ENCODE data around the gene SMIM17. TPM values are rescaled to one million over a fixed set of nuclear protein-coding genes. Genes with fewer than 3 reads are reported as not detected.

Gene SMIM17
- total and polyA plus RNA-seq, 2 of the 13 experiments (the other 11 are each of a cell fraction or from before 2014, with no cell fraction given), result 0.21 to 0.53 TPM

- TF ChIP-seq, protein P1, sequence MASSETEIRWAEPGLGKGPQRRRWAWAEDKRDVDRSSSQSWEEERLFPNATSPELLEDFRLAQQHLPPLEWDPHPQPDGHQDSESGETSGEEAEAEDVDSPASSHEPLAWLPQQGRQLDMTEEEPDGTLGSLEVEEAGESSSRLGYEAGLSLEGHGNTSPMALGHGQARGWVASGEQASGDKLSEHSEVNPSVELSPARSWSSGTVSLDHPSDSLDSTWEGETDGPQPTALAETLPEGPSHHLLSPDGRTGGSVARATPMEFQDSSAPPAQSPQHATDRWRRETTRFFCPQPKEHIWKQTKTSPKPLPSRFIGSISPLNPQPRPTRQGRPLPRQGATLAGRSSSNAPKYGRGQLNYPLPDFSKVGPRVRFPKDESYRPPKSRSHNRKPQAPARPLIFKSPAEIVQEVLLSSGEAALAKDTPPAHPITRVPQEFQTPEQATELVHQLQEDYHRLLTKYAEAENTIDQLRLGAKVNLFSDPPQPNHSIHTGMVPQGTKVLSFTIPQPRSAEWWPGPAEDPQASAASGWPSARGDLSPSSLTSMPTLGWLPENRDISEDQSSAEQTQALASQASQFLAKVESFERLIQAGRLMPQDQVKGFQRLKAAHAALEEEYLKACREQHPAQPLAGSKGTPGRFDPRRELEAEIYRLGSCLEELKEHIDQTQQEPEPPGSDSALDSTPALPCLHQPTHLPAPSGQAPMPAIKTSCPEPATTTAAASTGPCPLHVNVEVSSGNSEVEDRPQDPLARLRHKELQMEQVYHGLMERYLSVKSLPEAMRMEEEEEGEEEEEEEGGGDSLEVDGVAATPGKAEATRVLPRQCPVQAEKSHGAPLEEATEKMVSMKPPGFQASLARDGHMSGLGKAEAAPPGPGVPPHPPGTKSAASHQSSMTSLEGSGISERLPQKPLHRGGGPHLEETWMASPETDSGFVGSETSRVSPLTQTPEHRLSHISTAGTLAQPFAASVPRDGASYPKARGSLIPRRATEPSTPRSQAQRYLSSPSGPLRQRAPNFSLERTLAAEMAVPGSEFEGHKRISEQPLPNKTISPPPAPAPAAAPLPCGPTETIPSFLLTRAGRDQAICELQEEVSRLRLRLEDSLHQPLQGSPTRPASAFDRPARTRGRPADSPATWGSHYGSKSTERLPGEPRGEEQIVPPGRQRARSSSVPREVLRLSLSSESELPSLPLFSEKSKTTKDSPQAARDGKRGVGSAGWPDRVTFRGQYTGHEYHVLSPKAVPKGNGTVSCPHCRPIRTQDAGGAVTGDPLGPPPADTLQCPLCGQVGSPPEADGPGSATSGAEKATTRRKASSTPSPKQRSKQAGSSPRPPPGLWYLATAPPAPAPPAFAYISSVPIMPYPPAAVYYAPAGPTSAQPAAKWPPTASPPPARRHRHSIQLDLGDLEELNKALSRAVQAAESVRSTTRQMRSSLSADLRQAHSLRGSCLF (CRISPR knock-in tag; IDR thresholded peaks at IDR 0.05; ENCODE audit: borderline replicate concordance), result no peak
- TF ChIP-seq CENPT (CRISPR knock-in tag; IDR thresholded peaks at IDR 0.05; ENCODE audit: low read depth) (no peak), TBL1XR1 (IDR thresholded peaks at IDR 0.05; ENCODE audit: borderline replicate concordance, low read length, partially characterized antibody) (no peak), XRCC5 (optimal IDR thresholded peaks at IDR 0.05; ENCODE audit: low read length) (no peak), ZFX (CRISPR knock-in tag; IDR thresholded peaks at IDR 0.05; ENCODE audit: low read depth) (no peak), FOXA1 (IDR thresholded peaks at IDR 0.05) (no peak), FOXA1 (CRISPR knock-in tag; IDR thresholded peaks at IDR 0.05) (no peak)
These were observed 56.6 kb downstream of the SMIM17 start (continued) for GRCh38 chr19:56699552-56699951.

DNA sequence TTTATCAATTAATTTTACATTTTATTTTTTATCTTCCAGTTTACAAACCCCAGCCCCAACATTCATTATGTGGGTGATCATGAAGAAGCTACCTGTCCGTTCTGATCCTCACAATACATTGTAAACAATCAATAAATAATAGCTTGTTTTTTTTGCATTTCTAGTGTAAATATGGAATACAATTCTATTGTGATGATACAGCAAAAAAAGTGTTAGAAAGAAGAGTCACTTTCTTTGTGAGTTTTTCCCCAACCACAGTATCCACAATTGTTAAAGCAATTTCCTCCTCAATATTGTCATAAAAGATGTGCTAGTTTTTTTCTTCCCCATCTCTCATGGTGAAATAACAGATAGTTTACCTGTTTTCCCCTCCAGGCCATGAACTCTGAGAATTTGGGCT lies 58.9 kb downstream of the SMIM17 start:
- no peaks in the 10 kb centered on the region for H4K20me1 ChIP-seq (ENCODE audit: insufficient read depth, low read length)
- ChIA-PET CTCF (ENCODE audit: low intra/inter-chr PET ratio, low total read pairs) (no interaction called here), POLR2A (no interaction called here)
- H3K9me3 ChIP-seq (ENCODE audit: low read length), result peaks cover 27% of the 10 kb centered on the region
- H3K36me3 ChIP-seq (replicated peaks in 1 of 2; ENCODE audit: control insufficient read depth in 1 of 2, insufficient read depth in 2 of 2, low read length in 2 of 2), result no peaks in the 10 kb centered on the region
- H3K4me3 ChIP-seq (replicated peaks in 1 of 3; ENCODE audit: insufficient read depth in 1 of 3, low read depth in 2 of 3, low read length in 3 of 3), result no peak overlapping the region
- H3K79me2 ChIP-seq (ENCODE audit: insufficient read depth, low read length), result no peaks in the 10 kb centered on the region
- H2AFZ ChIP-seq (ENCODE audit: low read length), result no peak overlapping the region
- 2% methylated on average over 1 of the region's 1 CpG for WGBS (ENCODE audit: low lambda C conversion rate)
- H3K27ac ChIP-seq (ENCODE audit: extremely low read length, insufficient read depth, low read length), result no peak overlapping the region
- in situ Hi-C loops (cut with HindIII; ENCODE audit: extremely low pct_ligation_motif_present, low pct_unique_long_range_greater_than_20kb), result no loop called here
- no peak overlapping the region for H3K4me2 ChIP-seq (ENCODE audit: low read depth, low read length)
- DNase-seq (ENCODE audit: low spot score) (no peak), FAIRE-seq (no peak), ATAC-seq (no peak)
- intact Hi-C loops (cut with micrococcal nuclease; ENCODE audit: unreplicated experiment), result no loop called here
- no peaks in the 10 kb centered on the region for H3K4me1 ChIP-seq (ENCODE audit: insufficient read depth, low read length)
- H3K27me3 ChIP-seq (ENCODE audit: control insufficient read depth in 1 of 2, insufficient read depth in 2 of 2, low read length in 2 of 2), result no peaks in the 10 kb centered on the region
- TF ChIP-seq MAFF (IDR thresholded peaks at IDR 0.05; ENCODE audit: low read depth, low read length) (peak; percentile 76; the same call in 1 of the 2 replicates), MAFK (conservative IDR thresholded peaks at IDR 0.05 in 1 of 2, IDR thresholded peaks at IDR 0.05 in 1 of 2; ENCODE audit: low read length in 2 of 2) (peak; percentile 71 to 87)
- TF ChIP-seq, protein P2, sequence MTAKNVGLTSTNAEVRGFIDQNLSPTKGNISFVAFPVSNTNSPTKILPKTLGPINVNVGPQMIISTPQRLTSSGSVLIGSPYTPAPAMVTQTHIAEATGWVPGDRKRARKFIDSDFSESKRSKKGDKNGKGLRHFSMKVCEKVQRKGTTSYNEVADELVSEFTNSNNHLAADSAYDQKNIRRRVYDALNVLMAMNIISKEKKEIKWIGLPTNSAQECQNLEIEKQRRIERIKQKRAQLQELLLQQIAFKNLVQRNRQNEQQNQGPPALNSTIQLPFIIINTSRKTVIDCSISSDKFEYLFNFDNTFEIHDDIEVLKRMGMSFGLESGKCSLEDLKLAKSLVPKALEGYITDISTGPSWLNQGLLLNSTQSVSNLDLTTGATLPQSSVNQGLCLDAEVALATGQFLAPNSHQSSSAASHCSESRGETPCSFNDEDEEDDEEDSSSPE (CRISPR knock-in tag; IDR thresholded peaks at IDR 0.05), result no peak
- no TSS peak for BruUV-seq (replicated peaks)
- no peak overlapping the region for H3K9ac ChIP-seq (ENCODE audit: insufficient read depth, low read depth, low read length)

All from HepG2 (cell line).